Measurements from ENCODE around the gene SERPINA10.

DNA sequence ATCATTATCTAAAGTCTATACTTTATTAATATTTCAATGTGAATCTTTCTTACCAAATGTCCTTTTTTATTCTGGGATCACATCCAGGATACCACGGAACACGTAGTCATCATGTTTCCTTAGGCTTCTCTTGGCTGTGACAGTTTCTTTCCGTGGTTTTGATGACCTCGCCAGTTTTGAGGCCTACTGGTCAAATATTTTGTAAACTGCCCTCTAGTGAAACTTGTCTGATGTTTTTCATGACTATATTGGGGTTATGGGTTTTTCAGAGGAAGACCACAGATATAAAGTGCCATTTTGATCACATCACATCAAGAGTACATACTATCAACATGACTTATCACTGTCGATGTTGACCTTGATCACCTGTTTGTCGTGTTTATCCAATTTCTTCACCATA lies 44.2 kb upstream of the SERPINA10 start:
- TF ChIP-seq, protein P1, sequence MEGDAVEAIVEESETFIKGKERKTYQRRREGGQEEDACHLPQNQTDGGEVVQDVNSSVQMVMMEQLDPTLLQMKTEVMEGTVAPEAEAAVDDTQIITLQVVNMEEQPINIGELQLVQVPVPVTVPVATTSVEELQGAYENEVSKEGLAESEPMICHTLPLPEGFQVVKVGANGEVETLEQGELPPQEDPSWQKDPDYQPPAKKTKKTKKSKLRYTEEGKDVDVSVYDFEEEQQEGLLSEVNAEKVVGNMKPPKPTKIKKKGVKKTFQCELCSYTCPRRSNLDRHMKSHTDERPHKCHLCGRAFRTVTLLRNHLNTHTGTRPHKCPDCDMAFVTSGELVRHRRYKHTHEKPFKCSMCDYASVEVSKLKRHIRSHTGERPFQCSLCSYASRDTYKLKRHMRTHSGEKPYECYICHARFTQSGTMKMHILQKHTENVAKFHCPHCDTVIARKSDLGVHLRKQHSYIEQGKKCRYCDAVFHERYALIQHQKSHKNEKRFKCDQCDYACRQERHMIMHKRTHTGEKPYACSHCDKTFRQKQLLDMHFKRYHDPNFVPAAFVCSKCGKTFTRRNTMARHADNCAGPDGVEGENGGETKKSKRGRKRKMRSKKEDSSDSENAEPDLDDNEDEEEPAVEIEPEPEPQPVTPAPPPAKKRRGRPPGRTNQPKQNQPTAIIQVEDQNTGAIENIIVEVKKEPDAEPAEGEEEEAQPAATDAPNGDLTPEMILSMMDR (IDR thresholded peaks at IDR 0.05; ENCODE audit: borderline replicate concordance, extremely low read depth, low read length, poor library complexity, severe bottlenecking), result no peak
- TF ChIP-seq EZH2 (IDR thresholded peaks at IDR 0.05; ENCODE audit: borderline replicate concordance, low read depth, low read length, severe bottlenecking), result no peak

Data from DND-41 (cell line).